ENCODE results near the gene NR2F6.

DNA sequence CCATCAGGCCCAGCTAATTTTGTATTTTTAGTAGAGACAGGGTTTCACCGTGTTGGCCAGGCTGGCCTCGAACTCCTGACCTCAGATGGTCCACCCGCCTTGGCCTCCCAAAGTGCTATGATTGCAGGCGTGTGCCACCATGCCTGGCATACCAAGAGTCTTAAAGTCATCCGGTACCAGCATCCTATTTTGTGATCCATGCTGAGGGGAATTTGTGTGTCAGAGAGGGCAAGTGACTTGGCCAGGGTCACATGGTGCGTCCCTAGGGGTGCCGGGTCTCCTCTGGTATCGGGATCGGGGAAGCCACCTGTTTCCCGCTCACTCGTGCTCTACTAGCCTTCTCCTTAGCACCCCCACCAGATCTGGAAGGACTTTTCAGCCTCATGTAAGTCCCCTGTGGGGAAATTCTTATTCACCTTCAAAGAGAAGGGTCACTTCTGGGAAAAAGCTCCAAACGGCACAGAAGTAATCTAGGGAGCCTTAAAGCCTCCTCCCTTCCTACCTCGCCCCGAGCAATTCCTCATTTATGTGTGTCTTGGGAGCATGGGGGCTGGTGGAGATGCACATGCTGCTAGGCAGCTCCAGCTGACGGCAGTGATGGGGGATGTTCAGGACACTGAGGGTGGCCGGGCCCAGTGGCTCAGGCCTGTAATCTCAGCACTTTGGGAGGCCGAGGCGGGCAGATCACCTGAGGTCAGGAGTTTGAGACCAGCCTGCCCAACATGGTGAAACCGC is 29.9 kb upstream of the NR2F6 start:
- TF ChIP-seq, protein P1, sequence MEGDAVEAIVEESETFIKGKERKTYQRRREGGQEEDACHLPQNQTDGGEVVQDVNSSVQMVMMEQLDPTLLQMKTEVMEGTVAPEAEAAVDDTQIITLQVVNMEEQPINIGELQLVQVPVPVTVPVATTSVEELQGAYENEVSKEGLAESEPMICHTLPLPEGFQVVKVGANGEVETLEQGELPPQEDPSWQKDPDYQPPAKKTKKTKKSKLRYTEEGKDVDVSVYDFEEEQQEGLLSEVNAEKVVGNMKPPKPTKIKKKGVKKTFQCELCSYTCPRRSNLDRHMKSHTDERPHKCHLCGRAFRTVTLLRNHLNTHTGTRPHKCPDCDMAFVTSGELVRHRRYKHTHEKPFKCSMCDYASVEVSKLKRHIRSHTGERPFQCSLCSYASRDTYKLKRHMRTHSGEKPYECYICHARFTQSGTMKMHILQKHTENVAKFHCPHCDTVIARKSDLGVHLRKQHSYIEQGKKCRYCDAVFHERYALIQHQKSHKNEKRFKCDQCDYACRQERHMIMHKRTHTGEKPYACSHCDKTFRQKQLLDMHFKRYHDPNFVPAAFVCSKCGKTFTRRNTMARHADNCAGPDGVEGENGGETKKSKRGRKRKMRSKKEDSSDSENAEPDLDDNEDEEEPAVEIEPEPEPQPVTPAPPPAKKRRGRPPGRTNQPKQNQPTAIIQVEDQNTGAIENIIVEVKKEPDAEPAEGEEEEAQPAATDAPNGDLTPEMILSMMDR (conservative IDR thresholded peaks at IDR 0.05) = no peak
- TF ChIP-seq ZFX (IDR thresholded peaks at IDR 0.05) = no peak

Measured in C4-2B (cell line).